ENCODE measurements around the gene GPAT3.

DNA sequence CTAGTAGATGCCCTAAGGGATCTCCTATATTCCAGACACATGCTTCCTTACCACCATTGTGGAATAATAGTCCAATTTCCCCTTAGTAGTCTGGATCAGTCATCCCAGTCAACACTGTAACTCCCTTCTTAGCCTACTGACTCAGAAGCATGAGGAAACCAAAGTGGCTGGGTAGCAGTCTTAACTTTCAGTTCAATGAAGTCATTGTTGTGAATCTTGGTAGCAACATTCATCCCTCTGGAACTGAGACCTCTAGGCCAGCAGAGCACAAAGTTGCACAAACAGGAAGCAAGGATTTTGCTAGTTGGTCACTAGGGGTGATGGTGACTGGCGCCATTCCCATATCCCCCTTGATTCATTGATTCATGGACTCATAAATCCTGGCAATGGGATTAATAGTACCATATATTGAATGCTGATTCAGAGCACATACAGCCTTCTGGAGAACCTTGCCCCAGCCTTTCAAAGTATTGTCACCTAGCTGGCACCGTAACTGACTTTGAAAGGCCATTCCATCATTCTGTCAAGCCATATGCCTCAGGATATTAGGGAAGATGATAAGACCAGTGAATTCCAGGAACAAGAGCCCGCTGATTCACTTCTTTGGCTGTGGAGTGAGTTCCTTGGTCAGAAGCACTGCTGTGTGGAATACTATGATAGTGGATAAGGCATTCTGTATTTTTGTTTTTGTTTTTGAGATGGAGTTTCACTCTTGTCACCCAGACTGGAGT is 19.7 kb upstream of the GPAT3 start:
- TF ChIP-seq, protein P1, sequence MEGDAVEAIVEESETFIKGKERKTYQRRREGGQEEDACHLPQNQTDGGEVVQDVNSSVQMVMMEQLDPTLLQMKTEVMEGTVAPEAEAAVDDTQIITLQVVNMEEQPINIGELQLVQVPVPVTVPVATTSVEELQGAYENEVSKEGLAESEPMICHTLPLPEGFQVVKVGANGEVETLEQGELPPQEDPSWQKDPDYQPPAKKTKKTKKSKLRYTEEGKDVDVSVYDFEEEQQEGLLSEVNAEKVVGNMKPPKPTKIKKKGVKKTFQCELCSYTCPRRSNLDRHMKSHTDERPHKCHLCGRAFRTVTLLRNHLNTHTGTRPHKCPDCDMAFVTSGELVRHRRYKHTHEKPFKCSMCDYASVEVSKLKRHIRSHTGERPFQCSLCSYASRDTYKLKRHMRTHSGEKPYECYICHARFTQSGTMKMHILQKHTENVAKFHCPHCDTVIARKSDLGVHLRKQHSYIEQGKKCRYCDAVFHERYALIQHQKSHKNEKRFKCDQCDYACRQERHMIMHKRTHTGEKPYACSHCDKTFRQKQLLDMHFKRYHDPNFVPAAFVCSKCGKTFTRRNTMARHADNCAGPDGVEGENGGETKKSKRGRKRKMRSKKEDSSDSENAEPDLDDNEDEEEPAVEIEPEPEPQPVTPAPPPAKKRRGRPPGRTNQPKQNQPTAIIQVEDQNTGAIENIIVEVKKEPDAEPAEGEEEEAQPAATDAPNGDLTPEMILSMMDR (IDR thresholded peaks at IDR 0.05), result no peak
- TF ChIP-seq POLR2A (IDR thresholded peaks at IDR 0.05; ENCODE audit: low read depth), result no peak

All from esophagus muscularis mucosa (tissue), 3 donors.